Neural cell (in vitro differentiated cells): Measurements from ENCODE around the gene ACER2. TPM values are rescaled to one million over a fixed set of nuclear protein-coding genes. Genes with fewer than 3 reads are reported as not detected.

Experiments used
- H2AFZ ChIP-seq: fragments of 200-600, 300-800 bp; sonication (generic), shearing (Covaris generic); 2 replicates; pipeline ENCODE4 v1.6.0; 2014; ENCODE audit warnings: low read depth, mild to moderate bottlenecking, antibody characterized with exemption, low read length, moderate library complexity
- H3F3A ChIP-seq: fragments of 200-600 bp; shearing (Covaris generic); 2 replicates; pipeline ENCODE4 v1.6.1; 2016; ENCODE audit warnings: mild to moderate bottlenecking, moderate library complexity, mixed read lengths, antibody characterized with exemption, low read length; ENCODE audit not compliant: insufficient read depth, poor library complexity, severe bottlenecking
- H3K27ac ChIP-seq: fragments of 200-600, 300-800 bp; sonication (generic), shearing (Covaris generic); 2 replicates; pipeline ENCODE4 v1.5.1; 2014; ENCODE audit warnings: mild to moderate bottlenecking, low read length, moderate library complexity
- H3K27me3 ChIP-seq: fragments of 300-800, 200-600 bp; sonication (generic), shearing (Covaris generic); 2 replicates; pipeline ENCODE4 v1.6.0; 2014; ENCODE audit warnings: mild to moderate bottlenecking, low read depth, low read length, moderate library complexity; ENCODE audit not compliant: insufficient read depth
- H3K36me3 ChIP-seq: fragments of 300-800, 200-600 bp; sonication (generic), shearing (Covaris generic); 2 replicates; pipeline ENCODE4 v1.5.1; 2014; ENCODE audit warnings: mild to moderate bottlenecking, antibody characterized with exemption, low read length, moderate library complexity; ENCODE audit not compliant: insufficient read depth
- H3K4me2 ChIP-seq: fragments of 300-800, 200-600 bp; sonication (generic), shearing (Covaris generic); 2 replicates; pipeline ENCODE4 v1.6.0; 2014; ENCODE audit warnings: mild to moderate bottlenecking, low read length
- H3K4me3 ChIP-seq: fragments of 300-800, 200-600 bp; sonication (generic), shearing (Covaris generic); 2 replicates; pipeline ENCODE4 v1.5.1; 2014; ENCODE audit warnings: mild to moderate bottlenecking, low read length, moderate library complexity
- H3K79me2 ChIP-seq: fragments of 200-600 bp; shearing (Covaris generic); replicated peaks from 2 replicates; pipeline ENCODE4 v1.6.0; 2014; ENCODE audit warnings: mild to moderate bottlenecking, low read length, moderate library complexity; ENCODE audit not compliant: insufficient read depth
- H3K9ac ChIP-seq: fragments of 300-800, 200-600 bp; sonication (generic), shearing (Covaris generic); 2 replicates; pipeline ENCODE4 v1.6.1; 2016; ENCODE audit warnings: mild to moderate bottlenecking, low read length, mixed read lengths
- H3K9me2 ChIP-seq: fragments of 200-600 bp; shearing (Covaris generic); 2 replicates; pipeline ENCODE4 v1.6.1; 2016; ENCODE audit warnings: mild to moderate bottlenecking, low read length, mixed read lengths; ENCODE audit not compliant: insufficient read depth
- H3K9me3 ChIP-seq: fragments of 200-600, 300-800 bp; sonication (generic), shearing (Covaris generic); 2 replicates; pipeline ENCODE4 v1.6.1; 2016; ENCODE audit warnings: mild to moderate bottlenecking, mixed run types, low read length, moderate library complexity, mixed read lengths
- H4K20me1 ChIP-seq: fragments of 200-600 bp; shearing (Covaris generic); 2 replicates; pipeline ENCODE4 v1.6.1; 2016; ENCODE audit warnings: mild to moderate bottlenecking, mixed run types; ENCODE audit not compliant: insufficient read depth
- EP300 ChIP-seq: fragments of 450-650 bp; conservative IDR thresholded peaks from 2 replicates; pipeline ENCODE4 v1.6.1; 2014; ENCODE audit warnings: antibody characterized with exemption, mild to moderate bottlenecking, moderate library complexity; ENCODE audit not compliant: poor library complexity, severe bottlenecking
- EZH2 ChIP-seq: fragments of 200-600, 300-800 bp; shearing (Covaris generic), sonication (generic); IDR thresholded peaks from 2 replicates; pipeline ENCODE4 v1.6.1; 2014; ENCODE audit warnings: antibody characterized with exemption, low read length, borderline replicate concordance, mild to moderate bottlenecking; ENCODE audit not compliant: insufficient read depth, poor library complexity, severe bottlenecking
- MXI1 ChIP-seq: fragments of 450-650 bp; conservative IDR thresholded peaks from 2 replicates; pipeline ENCODE4 v1.6.1; 2014; ENCODE audit warnings: antibody characterized with exemption, mild to moderate bottlenecking; ENCODE audit not compliant: poor library complexity, severe bottlenecking
- POLR2AphosphoS5 ChIP-seq: IDR thresholded peaks from 2 replicates; pipeline ENCODE4 v1.6.1; 2012
- RAD21 ChIP-seq: fragments of 450-650 bp; conservative IDR thresholded peaks from 2 replicates; pipeline ENCODE4 v1.6.1; 2014; ENCODE audit warnings: antibody characterized with exemption, mild to moderate bottlenecking, moderate library complexity
- SMC3 ChIP-seq: fragments of 450-650 bp; conservative IDR thresholded peaks from 2 replicates; pipeline ENCODE4 v1.6.1; 2014; ENCODE audit warnings: antibody characterized with exemption, mild to moderate bottlenecking, moderate library complexity; ENCODE audit not compliant: poor library complexity
- TAF1 ChIP-seq: IDR thresholded peaks from 2 replicates; pipeline ENCODE4 v1.6.1; 2012; ENCODE audit warnings: low read depth
- polyA plus RNA-seq: library from polyadenylated mRNA; depleted of rRNA; stranded (reverse); fragments of >200 nt; gene quantifications from 2 replicates; pipeline ENCODE4 v1.2.3, GENCODE V29; 2014
- TF ChIP-seq, protein P1 (sequence below): IDR thresholded peaks from 2 replicates; pipeline ENCODE4 v1.6.1; 2012; ENCODE audit warnings: borderline replicate concordance
- TF ChIP-seq, protein P2 (sequence below): fragments of 450-650 bp; IDR thresholded peaks from 2 replicates; pipeline ENCODE4 v1.5.1; 2014; ENCODE audit warnings: antibody characterized with exemption, mild to moderate bottlenecking, moderate library complexity; ENCODE audit not compliant: poor library complexity, severe bottlenecking

ACER2 gene
- polyA plus RNA-seq, 1 donor from 2014 or later = 3.0 TPM

DNA sequence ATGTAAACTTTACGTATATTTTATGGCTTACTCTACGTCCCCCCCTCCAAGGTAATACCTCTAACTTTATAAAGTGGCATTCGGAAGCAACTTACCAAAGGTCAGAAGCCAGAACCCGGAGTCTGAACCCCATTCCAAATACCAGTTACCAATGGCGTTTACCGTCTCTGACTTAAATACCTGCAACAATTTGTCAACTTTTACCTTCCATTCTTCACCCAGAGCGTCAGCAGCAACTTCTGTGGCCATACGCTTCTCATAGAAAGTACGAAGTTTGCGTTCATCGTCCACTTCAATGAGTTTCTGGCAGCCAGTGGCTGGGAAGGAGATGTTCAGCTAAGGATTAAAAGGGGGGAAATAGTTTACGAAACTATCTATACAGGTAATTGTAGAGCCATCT is 29.5 kb upstream of the ACER2 start:
- TF ChIP-seq RAD21 (no peak), POLR2AphosphoS5 (no peak), EP300 (no peak), MXI1 (no peak), SMC3 (no peak), EZH2 (no peak), TAF1 (no peak)
- TF ChIP-seq, protein P1, sequence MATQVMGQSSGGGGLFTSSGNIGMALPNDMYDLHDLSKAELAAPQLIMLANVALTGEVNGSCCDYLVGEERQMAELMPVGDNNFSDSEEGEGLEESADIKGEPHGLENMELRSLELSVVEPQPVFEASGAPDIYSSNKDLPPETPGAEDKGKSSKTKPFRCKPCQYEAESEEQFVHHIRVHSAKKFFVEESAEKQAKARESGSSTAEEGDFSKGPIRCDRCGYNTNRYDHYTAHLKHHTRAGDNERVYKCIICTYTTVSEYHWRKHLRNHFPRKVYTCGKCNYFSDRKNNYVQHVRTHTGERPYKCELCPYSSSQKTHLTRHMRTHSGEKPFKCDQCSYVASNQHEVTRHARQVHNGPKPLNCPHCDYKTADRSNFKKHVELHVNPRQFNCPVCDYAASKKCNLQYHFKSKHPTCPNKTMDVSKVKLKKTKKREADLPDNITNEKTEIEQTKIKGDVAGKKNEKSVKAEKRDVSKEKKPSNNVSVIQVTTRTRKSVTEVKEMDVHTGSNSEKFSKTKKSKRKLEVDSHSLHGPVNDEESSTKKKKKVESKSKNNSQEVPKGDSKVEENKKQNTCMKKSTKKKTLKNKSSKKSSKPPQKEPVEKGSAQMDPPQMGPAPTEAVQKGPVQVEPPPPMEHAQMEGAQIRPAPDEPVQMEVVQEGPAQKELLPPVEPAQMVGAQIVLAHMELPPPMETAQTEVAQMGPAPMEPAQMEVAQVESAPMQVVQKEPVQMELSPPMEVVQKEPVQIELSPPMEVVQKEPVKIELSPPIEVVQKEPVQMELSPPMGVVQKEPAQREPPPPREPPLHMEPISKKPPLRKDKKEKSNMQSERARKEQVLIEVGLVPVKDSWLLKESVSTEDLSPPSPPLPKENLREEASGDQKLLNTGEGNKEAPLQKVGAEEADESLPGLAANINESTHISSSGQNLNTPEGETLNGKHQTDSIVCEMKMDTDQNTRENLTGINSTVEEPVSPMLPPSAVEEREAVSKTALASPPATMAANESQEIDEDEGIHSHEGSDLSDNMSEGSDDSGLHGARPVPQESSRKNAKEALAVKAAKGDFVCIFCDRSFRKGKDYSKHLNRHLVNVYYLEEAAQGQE = no peak
- TF ChIP-seq, protein P2, sequence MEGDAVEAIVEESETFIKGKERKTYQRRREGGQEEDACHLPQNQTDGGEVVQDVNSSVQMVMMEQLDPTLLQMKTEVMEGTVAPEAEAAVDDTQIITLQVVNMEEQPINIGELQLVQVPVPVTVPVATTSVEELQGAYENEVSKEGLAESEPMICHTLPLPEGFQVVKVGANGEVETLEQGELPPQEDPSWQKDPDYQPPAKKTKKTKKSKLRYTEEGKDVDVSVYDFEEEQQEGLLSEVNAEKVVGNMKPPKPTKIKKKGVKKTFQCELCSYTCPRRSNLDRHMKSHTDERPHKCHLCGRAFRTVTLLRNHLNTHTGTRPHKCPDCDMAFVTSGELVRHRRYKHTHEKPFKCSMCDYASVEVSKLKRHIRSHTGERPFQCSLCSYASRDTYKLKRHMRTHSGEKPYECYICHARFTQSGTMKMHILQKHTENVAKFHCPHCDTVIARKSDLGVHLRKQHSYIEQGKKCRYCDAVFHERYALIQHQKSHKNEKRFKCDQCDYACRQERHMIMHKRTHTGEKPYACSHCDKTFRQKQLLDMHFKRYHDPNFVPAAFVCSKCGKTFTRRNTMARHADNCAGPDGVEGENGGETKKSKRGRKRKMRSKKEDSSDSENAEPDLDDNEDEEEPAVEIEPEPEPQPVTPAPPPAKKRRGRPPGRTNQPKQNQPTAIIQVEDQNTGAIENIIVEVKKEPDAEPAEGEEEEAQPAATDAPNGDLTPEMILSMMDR = no peak
- H3K4me2 ChIP-seq = peak overlapping the region; percentile 86
- no peaks in the 10 kb centered on the region for H3K9me3 ChIP-seq
- no peaks in the 10 kb centered on the region for H4K20me1 ChIP-seq
- no peaks in the 10 kb centered on the region for H3K27me3 ChIP-seq
- peak overlapping the region; percentile 47 for H2AFZ ChIP-seq
- peaks cover 6% of the 10 kb centered on the region for H3F3A ChIP-seq
- peak overlapping the region; percentile 81 for H3K27ac ChIP-seq
- H3K79me2 ChIP-seq = peaks cover 14% of the 10 kb centered on the region
- H3K4me3 ChIP-seq = peak overlapping the region; percentile 78
- no peaks in the 10 kb centered on the region for H3K9me2 ChIP-seq
- H3K36me3 ChIP-seq = peaks cover 5% of the 10 kb centered on the region
- peak overlapping the region; percentile 77 for H3K9ac ChIP-seq

DNA sequence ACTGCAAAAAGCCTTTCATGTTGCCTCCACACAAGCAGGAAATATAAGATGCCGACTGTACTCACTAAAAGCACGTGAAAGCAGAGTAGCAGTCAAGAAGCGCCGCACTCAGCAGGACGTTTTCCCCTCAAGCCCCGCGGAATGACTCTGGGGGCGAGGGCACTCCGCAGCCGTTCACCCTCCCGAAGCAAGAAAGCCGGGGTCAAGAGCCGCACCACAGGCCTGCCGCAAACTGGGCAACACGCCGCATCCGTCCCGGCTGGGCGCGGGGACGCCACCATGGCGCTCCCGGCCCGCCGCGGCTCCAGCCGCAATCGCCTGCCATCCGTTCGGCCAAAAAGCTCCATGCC is 29.1 kb upstream of the ACER2 start:
- TF ChIP-seq EZH2 (no peak), MXI1 (peak; percentile 93)
- Histone ChIP-seq H3F3A (peaks cover 6% of the 10 kb centered on the region), H2AFZ (peak overlapping the region; percentile 47), H3K4me3 (peak overlapping the region; percentile 78), H3K9me2 (no peaks in the 10 kb centered on the region), H3K79me2 (peaks cover 14% of the 10 kb centered on the region), H3K36me3 (peaks cover 5% of the 10 kb centered on the region), H3K9ac (peak overlapping the region; percentile 77), H3K27ac (peak overlapping the region; percentile 81), H3K4me2 (peak overlapping the region; percentile 86), H4K20me1 (no peaks in the 10 kb centered on the region), H3K9me3 (no peaks in the 10 kb centered on the region), H3K27me3 (no peaks in the 10 kb centered on the region)

DNA sequence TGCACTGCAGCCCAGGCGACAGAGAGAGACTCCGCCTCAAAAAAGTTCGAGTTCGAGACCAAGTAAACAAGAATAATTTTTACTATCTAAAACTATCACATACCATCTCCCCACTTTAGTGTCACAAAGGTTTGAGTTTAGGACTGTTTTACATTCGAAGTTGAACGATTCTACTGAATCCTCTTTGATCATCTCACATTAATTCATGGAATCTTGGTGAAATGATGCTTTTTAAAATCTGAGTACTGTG is 28.1 kb upstream of the ACER2 start:
- peak overlapping the region; percentile 77 for H3K9ac ChIP-seq
- peaks cover 6% of the 10 kb centered on the region for H3F3A ChIP-seq
- no peaks in the 10 kb centered on the region for H3K27me3 ChIP-seq
- H3K4me3 ChIP-seq = peak overlapping the region; percentile 78
- H4K20me1 ChIP-seq = no peaks in the 10 kb centered on the region
- no peaks in the 10 kb centered on the region for H3K9me2 ChIP-seq
- peak overlapping the region; percentile 46 for H3K4me2 ChIP-seq
- TF ChIP-seq, protein P2 = no peak
- no peak for TF ChIP-seq EZH2
- TF ChIP-seq MXI1 = no peak
- no peak for TF ChIP-seq RAD21
- no peak for TF ChIP-seq POLR2AphosphoS5
- TF ChIP-seq TAF1 = no peak
- TF ChIP-seq, protein P1 = no peak
- TF ChIP-seq SMC3 = no peak
- TF ChIP-seq EP300 = no peak
- peaks cover 14% of the 10 kb centered on the region for H3K79me2 ChIP-seq
- no peaks in the 10 kb centered on the region for H3K36me3 ChIP-seq
- peak overlapping the region; percentile 81 for H3K27ac ChIP-seq
- H2AFZ ChIP-seq = peak overlapping the region; percentile 70
- no peaks in the 10 kb centered on the region for H3K9me3 ChIP-seq
